Fibroblast of lung (primary cell): ENCODE results near the gene ZBED5. TPM values are rescaled to one million over a fixed set of nuclear protein-coding genes. Genes with fewer than 3 reads are reported as not detected.

Experiments
- DNase-seq, 2 donors: peaks; one replicate each; pipeline versions ENCODE4 v3.0.0 to v3.0.0-alpha.2; 2010; ENCODE audit warnings: low read depth in 2 of 2
- H2AFZ ChIP-seq: 2 replicates; pipeline ENCODE4 v1.5.1; 2012; ENCODE audit warnings: low read length, control low read depth, inconsistent platforms
- H3K27ac ChIP-seq: 2 replicates; pipeline ENCODE4 v1.5.1; 2011; ENCODE audit warnings: low read length, control low read depth; ENCODE audit not compliant: insufficient read depth
- H3K27me3 ChIP-seq: 2 replicates; pipeline ENCODE4 v1.5.1; 2011; ENCODE audit warnings: mild to moderate bottlenecking, low read length; ENCODE audit not compliant: control insufficient read depth, insufficient read depth
- H3K36me3 ChIP-seq: 2 replicates; pipeline ENCODE4 v1.5.1; 2011; ENCODE audit warnings: low read length; ENCODE audit not compliant: control insufficient read depth, insufficient read depth
- H3K4me1 ChIP-seq: 2 replicates; pipeline ENCODE4 v1.5.1; 2011; ENCODE audit warnings: low read length; ENCODE audit not compliant: control insufficient read depth, insufficient read depth; ENCODE audit errors: extremely low read depth
- H3K4me2 ChIP-seq: 2 replicates; pipeline ENCODE4 v1.5.1; 2011; ENCODE audit warnings: low read length, control low read depth; ENCODE audit not compliant: insufficient read depth; ENCODE audit errors: extremely low read depth
- H3K4me3 ChIP-seq, 4 experiments: fragments of 200-600 bp in 1 of 4; sonication (generic) in 1 of 4; replicated peaks in 1 of 4; 2 replicates each; pipeline ENCODE4 v1.5.1; 2011 to 2016; ENCODE audit warnings: low read length in 4 of 4, low read depth in 3 of 4, mild to moderate bottlenecking in 3 of 4, control low read depth in 2 of 4, inconsistent platforms in 1 of 4, mixed read lengths in 1 of 4; ENCODE audit not compliant: insufficient read depth in 1 of 4; ENCODE audit errors: control extremely low read depth in 1 of 4
- H3K79me2 ChIP-seq: 2 replicates; pipeline ENCODE4 v1.5.1; 2012; ENCODE audit warnings: mild to moderate bottlenecking, low read length, inconsistent platforms; ENCODE audit not compliant: control insufficient read depth, insufficient read depth
- H3K9ac ChIP-seq: 2 replicates; pipeline ENCODE4 v1.5.1; 2011; ENCODE audit warnings: mild to moderate bottlenecking, low read length, control low read depth; ENCODE audit not compliant: insufficient read depth
- H3K9me3 ChIP-seq: 2 replicates; pipeline ENCODE4 v1.5.1; 2012; ENCODE audit warnings: low read depth, low read length; ENCODE audit not compliant: control insufficient read depth, insufficient read depth
- H4K20me1 ChIP-seq: 2 replicates; pipeline ENCODE4 v1.5.1; 2011; ENCODE audit warnings: low read length; ENCODE audit not compliant: control insufficient read depth, insufficient read depth; ENCODE audit errors: extremely low read depth
- EZH2 ChIP-seq: IDR thresholded peaks from 2 replicates; pipeline ENCODE4 v1.5.1; 2012; ENCODE audit warnings: low read length, control low read depth, mild to moderate bottlenecking; ENCODE audit errors: missing control alignments
- polyA plus RNA-seq, 2 donors: library from polyadenylated mRNA; depleted of rRNA in 1 of 2; stranded (reverse) in 1 of 2; unstranded in 1 of 2; fragments of >200 nt; gene quantifications; 2 replicates each; pipeline ENCODE4 v1.2.1, GENCODE V29; 2011 to 2012; ENCODE audit warnings: missing spikeins in 1 of 2
- total RNA-seq: library from RNA; depleted of rRNA; stranded (reverse); fragments of >200 nt; gene quantifications from 2 replicates; pipeline ENCODE4 v1.2.1, GENCODE V29; 2014
- TF ChIP-seq, protein P1 (sequence below), 2 donors: IDR thresholded peaks in 1 of 2; conservative IDR thresholded peaks in 1 of 2; 1 replicate in 1 of 2; 2 replicates in 1 of 2; pipeline ENCODE4 v1.5.1; 2011 to 2012; ENCODE audit warnings: low read length in 2 of 2, control low read depth in 1 of 2, inconsistent platforms in 1 of 2, low read depth in 1 of 2, mild to moderate bottlenecking in 1 of 2

ZBED5 gene
- total and polyA plus RNA-seq, 2 donors (not counting 1 experiment from before 2014, with no cell fraction given), result 29.4 to 61.3 TPM

DNA sequence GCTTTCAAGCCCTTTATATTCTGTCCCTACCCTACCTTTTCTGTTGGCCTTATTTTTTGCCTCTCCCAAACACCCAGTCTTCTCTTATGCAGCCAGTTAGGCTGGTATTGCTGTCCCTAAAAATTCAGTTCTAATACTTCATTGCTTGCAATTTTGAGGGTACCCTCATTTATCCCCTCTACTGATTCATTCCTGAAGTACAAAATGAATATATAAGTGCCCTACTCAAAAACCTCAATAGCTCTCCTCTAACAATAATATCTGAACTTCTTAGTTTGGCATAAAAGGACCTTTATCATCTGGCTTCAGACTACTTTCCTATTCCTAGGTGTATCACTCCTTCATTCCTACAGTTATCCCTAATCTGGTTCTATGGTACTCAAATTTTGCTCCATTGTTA, 43.9 kb downstream of the ZBED5 start:
- Histone ChIP-seq H2AFZ (no peak overlapping the region), H3K4me3 (no peak overlapping the region), H3K9me3 (no peaks in the 10 kb centered on the region), H3K9ac (no peak overlapping the region), H3K4me1 (peaks cover 7% of the 10 kb centered on the region), H3K79me2 (no peaks in the 10 kb centered on the region), H3K4me2 (no peak overlapping the region), H4K20me1 (no peaks in the 10 kb centered on the region), H3K36me3 (no peaks in the 10 kb centered on the region), H3K27me3 (no peaks in the 10 kb centered on the region), H3K27ac (no peak overlapping the region)
- no peak for TF ChIP-seq EZH2
- TF ChIP-seq, protein P1, sequence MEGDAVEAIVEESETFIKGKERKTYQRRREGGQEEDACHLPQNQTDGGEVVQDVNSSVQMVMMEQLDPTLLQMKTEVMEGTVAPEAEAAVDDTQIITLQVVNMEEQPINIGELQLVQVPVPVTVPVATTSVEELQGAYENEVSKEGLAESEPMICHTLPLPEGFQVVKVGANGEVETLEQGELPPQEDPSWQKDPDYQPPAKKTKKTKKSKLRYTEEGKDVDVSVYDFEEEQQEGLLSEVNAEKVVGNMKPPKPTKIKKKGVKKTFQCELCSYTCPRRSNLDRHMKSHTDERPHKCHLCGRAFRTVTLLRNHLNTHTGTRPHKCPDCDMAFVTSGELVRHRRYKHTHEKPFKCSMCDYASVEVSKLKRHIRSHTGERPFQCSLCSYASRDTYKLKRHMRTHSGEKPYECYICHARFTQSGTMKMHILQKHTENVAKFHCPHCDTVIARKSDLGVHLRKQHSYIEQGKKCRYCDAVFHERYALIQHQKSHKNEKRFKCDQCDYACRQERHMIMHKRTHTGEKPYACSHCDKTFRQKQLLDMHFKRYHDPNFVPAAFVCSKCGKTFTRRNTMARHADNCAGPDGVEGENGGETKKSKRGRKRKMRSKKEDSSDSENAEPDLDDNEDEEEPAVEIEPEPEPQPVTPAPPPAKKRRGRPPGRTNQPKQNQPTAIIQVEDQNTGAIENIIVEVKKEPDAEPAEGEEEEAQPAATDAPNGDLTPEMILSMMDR (conservative IDR thresholded peaks at IDR 0.05 in 1 of 2, IDR thresholded peaks at IDR 0.05 in 1 of 2; ENCODE audit: low read depth in 1 of 2, low read length in 2 of 2), result no peak
- DNase-seq, result no peak

DNA sequence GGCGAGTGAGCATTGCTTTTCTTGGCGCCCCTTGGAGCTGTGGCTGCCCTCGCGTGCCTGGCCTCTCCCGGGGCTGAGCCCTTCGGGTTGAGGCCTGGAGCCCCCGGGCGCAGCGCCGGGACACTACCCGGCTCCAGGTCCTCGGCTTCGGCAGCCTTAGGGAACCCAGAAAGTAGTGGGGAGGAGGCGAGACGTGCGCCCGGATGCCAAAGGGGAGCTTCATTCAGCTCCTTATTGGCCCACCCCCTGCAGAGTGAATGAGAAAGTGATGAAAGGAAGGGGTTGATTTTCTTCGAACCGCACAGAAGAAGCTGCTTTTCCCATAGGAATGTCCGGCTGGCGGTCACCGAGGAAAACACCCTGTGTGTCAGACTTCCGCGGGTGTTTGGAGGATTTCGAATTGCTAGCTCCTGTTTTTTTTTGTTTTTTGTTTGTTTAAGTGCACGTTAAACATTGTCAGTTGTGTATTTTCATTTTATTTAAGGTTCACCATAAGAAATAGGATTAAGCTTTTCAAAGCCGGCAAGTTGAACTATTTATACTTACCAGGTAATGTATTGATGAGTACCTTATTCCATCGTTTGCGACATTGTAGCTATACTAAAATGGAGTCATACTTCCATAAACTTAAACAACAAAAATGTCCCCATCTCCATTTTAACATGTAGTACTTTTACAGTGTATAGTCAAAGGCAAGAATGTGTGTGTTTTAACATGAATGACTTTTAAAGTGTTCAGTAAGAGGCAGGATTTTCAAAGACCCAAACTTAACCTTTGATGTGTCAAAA, 48.3 kb downstream of the ZBED5 start:
- DNase-seq, result peak; percentile 67 to 85
- Histone ChIP-seq H2AFZ (peak overlapping the region; percentile 9), H3K4me3 (peak overlapping the region; percentile 38 to 96 (median 69)), H4K20me1 (peaks cover 3% of the 10 kb centered on the region), H3K9ac (peak overlapping the region; percentile 74), H3K9me3 (no peaks in the 10 kb centered on the region), H3K27ac (peak overlapping the region; percentile 83), H3K27me3 (no peaks in the 10 kb centered on the region), H3K36me3 (peaks cover 4% of the 10 kb centered on the region), H3K4me2 (peak overlapping the region; percentile 36), H3K79me2 (peaks cover 36% of the 10 kb centered on the region), H3K4me1 (peaks cover 9% of the 10 kb centered on the region)
- TF ChIP-seq, protein P1 (conservative IDR thresholded peaks at IDR 0.05 in 1 of 2, IDR thresholded peaks at IDR 0.05 in 1 of 2; ENCODE audit: low read depth in 1 of 2, low read length in 2 of 2), result no peak
- TF ChIP-seq EZH2, result no peak

DNA sequence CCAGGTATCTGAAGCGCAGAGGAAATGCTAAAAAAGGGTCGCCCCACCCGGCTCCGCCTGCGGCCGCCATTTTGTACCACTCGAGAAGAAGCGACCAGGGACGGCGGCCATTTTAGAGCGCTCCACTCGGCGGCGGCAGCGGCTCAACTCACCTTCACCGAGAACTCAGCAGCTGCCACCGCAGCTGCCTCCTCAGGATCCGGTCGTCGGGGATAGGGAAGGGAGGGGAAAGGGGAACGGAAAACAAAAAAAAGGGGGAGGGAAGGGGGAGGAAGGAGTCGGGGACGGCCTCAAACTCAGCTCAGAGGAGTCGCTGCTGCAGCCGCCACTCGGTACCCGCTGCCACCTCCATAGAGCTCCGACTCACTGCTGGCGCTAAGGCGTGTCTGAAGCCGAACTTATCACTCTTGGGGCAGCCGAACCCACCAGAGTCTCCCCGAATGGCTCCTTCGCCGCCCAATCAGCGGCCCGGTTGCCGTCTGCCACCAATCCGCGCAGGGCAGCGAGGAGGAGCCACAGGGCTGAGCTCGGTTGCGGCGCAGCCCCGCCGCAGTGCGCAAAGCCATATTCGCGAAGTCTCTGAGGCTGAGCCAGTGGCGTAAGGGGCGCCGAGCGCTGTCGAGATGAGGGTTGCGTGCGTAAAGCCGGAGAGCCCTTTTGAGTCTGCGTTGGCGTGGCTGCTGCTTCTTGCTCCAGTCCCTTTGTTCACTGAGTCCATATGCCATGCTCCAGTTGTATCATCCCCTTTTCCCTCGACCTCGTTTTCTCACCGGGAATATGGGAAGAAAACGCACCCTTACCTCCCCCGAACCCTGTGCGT, 49.1 kb downstream of the ZBED5 start, which contains the start of gene EIF4G2:
Gene EIF4G2, minus strand, starts transcription at position 374 of the 820 bp plus-strand sequence.
- peaks cover 9% of the 10 kb centered on the region for H3K4me1 ChIP-seq
- peak; percentile 98 to 99 for DNase-seq
- H3K79me2 ChIP-seq, result peaks cover 44% of the 10 kb centered on the region
- no peak for TF ChIP-seq EZH2
- TF ChIP-seq, protein P1 (conservative IDR thresholded peaks at IDR 0.05 in 1 of 2, IDR thresholded peaks at IDR 0.05 in 1 of 2; ENCODE audit: low read depth in 1 of 2, low read length in 2 of 2), result no peak
- peak within 1 kb of the TSS; percentile 96 for H3K27ac ChIP-seq
- H3K27me3 ChIP-seq, result no peaks in the 10 kb centered on the region
- peak within 1 kb of the TSS; percentile 9 for H2AFZ ChIP-seq
- peak within 1 kb of the TSS; percentile 64 to 96 (median 94) for H3K4me3 ChIP-seq
- peak within 1 kb of the TSS; percentile 36 for H3K4me2 ChIP-seq
- peaks cover 7% of the 10 kb centered on the region for H3K36me3 ChIP-seq
- peaks cover 3% of the 10 kb centered on the region for H4K20me1 ChIP-seq
- H3K9ac ChIP-seq, result peak within 1 kb of the TSS; percentile 96
- no peaks in the 10 kb centered on the region for H3K9me3 ChIP-seq
